IMR-90 (cell line): ENCODE measurements around the gene DHRS3.

Source experiments
- CEBPB ChIP-seq: IDR thresholded peaks from 2 replicates; pipeline ENCODE4 v1.6.1; 2012; ENCODE audit warnings: low read depth, low read length, improper control_type of control experiment
- CHD1 ChIP-seq: IDR thresholded peaks from 2 replicates; pipeline ENCODE4 v1.6.1; 2012; ENCODE audit warnings: low read depth, low read length, improper control_type of control experiment
- FOS ChIP-seq: fragments of 150-350 bp; IDR thresholded peaks from 2 replicates; pipeline ENCODE4 v1.6.1; 2016; ENCODE audit warnings: low read depth, low read length
- MAFK ChIP-seq: IDR thresholded peaks from 2 replicates; pipeline ENCODE4 v1.6.1; 2012; ENCODE audit warnings: low read depth, low read length, improper control_type of control experiment
- MAZ ChIP-seq: IDR thresholded peaks from 2 replicates; pipeline ENCODE4 v1.6.1; 2012; ENCODE audit warnings: low read depth, mild to moderate bottlenecking, low read length, improper control_type of control experiment, moderate library complexity, borderline replicate concordance
- MXI1 ChIP-seq: IDR thresholded peaks from 2 replicates; pipeline ENCODE4 v1.6.1; 2012; ENCODE audit warnings: low read depth, mild to moderate bottlenecking, low read length, moderate library complexity, borderline replicate concordance
- NFE2L2 ChIP-seq: fragments of 150-350 bp; IDR thresholded peaks from 2 replicates; pipeline ENCODE4 v1.6.1; 2016; ENCODE audit warnings: low read depth, mild to moderate bottlenecking, low read length
- POLR2A ChIP-seq: IDR thresholded peaks from 2 replicates; pipeline ENCODE4 v1.6.1; 2012; ENCODE audit warnings: mild to moderate bottlenecking, low read depth, low read length
- RAD21 ChIP-seq: IDR thresholded peaks from 2 replicates; pipeline ENCODE4 v1.6.1; 2012; ENCODE audit warnings: low read length, improper control_type of control experiment
- RFX5 ChIP-seq: IDR thresholded peaks from 2 replicates; pipeline ENCODE4 v1.8.0; 2012; ENCODE audit warnings: low read depth, mild to moderate bottlenecking, low read length, moderate library complexity
- SMC3 ChIP-seq: fragments of 150-350 bp; IDR thresholded peaks from 2 replicates; pipeline ENCODE4 v1.6.1; 2016; ENCODE audit warnings: low read depth, mild to moderate bottlenecking, antibody characterized with exemption, low read length, moderate library complexity
- TF ChIP-seq, protein P1 (sequence below): conservative IDR thresholded peaks from 2 replicates; pipeline ENCODE4 v1.5.1; 2012; ENCODE audit warnings: mild to moderate bottlenecking, low read depth, low read length, improper control_type of control experiment
- TF ChIP-seq, protein P2 (sequence below): fragments of 150-350 bp; IDR thresholded peaks from 2 replicates; pipeline ENCODE4 v1.6.1; 2016; ENCODE audit warnings: low read depth, mild to moderate bottlenecking, low read length, moderate library complexity, borderline replicate concordance

DNA sequence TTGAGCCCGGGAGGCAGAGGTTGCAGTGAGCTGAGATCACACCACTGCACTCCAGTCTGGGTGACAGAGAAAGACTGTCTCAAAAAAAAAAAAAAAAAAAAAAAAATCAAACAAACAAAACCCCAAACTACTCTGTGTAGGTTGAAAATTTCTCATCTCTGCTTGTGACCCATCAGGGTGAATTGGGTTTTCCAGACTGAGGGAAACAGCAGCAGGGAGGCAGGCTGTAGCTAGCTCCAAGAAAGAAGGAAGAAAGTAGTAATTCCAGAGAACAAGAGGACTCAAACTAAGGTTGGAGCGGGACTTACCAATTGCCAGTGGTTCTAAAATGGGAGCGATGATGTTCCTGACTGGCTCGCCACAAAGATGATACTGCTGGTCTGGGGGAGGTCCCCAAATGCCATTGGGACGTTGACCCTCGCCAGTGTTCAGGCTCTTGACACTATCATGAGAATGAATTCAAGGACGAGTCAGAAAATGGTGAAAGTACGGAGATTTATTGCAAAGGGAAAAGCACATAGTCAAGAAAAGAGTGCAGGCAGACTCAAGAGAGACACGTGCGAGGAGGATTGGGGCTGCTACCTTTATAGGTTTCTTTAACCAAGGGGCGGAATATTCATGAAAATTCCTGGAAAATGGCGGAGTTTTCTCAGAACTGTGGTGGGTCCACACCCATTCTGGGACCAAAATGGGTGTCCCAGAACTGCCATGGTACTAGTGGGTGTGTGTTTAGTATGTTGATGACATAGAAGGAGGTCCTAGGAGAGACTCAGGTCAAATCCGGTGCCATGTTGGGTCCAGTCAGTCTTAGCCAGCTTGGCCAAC, 39.3 kb upstream of the DHRS3 start:
- TF ChIP-seq, protein P1, sequence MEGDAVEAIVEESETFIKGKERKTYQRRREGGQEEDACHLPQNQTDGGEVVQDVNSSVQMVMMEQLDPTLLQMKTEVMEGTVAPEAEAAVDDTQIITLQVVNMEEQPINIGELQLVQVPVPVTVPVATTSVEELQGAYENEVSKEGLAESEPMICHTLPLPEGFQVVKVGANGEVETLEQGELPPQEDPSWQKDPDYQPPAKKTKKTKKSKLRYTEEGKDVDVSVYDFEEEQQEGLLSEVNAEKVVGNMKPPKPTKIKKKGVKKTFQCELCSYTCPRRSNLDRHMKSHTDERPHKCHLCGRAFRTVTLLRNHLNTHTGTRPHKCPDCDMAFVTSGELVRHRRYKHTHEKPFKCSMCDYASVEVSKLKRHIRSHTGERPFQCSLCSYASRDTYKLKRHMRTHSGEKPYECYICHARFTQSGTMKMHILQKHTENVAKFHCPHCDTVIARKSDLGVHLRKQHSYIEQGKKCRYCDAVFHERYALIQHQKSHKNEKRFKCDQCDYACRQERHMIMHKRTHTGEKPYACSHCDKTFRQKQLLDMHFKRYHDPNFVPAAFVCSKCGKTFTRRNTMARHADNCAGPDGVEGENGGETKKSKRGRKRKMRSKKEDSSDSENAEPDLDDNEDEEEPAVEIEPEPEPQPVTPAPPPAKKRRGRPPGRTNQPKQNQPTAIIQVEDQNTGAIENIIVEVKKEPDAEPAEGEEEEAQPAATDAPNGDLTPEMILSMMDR, result no peak
- TF ChIP-seq FOS (no peak), RAD21 (no peak), POLR2A (no peak), CHD1 (no peak), SMC3 (no peak), RFX5 (no peak), MAZ (no peak), NFE2L2 (no peak), MXI1 (no peak), CEBPB (no peak), MAFK (no peak)
- TF ChIP-seq, protein P2, sequence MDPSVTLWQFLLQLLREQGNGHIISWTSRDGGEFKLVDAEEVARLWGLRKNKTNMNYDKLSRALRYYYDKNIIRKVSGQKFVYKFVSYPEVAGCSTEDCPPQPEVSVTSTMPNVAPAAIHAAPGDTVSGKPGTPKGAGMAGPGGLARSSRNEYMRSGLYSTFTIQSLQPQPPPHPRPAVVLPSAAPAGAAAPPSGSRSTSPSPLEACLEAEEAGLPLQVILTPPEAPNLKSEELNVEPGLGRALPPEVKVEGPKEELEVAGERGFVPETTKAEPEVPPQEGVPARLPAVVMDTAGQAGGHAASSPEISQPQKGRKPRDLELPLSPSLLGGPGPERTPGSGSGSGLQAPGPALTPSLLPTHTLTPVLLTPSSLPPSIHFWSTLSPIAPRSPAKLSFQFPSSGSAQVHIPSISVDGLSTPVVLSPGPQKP, result no peak
